PC-9 (cell line): ENCODE results near the gene TNS1. TPM values are rescaled to one million over a fixed set of nuclear protein-coding genes. Genes with fewer than 3 reads are reported as not detected.

Experiments used
- BruUV-seq: library from RNA; stranded (reverse); fragments of 400-500 nt; replicated peaks from 2 replicates; lab custom pipeline; 2021; lab: Mats Ljungman, UMichigan
- CTCF ChIA-PET: fragments of 300-600 bp; sonication (Branson Sonifier 250); formaldehyde crosslinking; loops from one replicate; lab custom pipeline; 2022; ENCODE audit warnings: antibody characterized with exemption; lab: Charles Lee
- POLR2A ChIA-PET: fragments of 300-600 bp; sonication (Branson Sonifier 250); formaldehyde crosslinking; loops from one replicate; lab custom pipeline; 2022; ENCODE audit warnings: antibody characterized with exemption; ENCODE audit not compliant: unreplicated experiment; lab: Charles Lee
- DNase-seq, 2 experiments: peaks; one replicate each; pipeline versions ENCODE4 v3.0.0 to v3.0.0-alpha.2; 2015 to 2022; ENCODE audit warnings: mixed read lengths in 1 of 2
- H2AFZ ChIP-seq: fragments of 200-600 bp; sonication (generic); 2 replicates; pipeline ENCODE4 v1.8.1; 2017; ENCODE audit warnings: antibody characterized with exemption
- H3F3A ChIP-seq: fragments of 200-600 bp; sonication (generic); 2 replicates; pipeline ENCODE4 v1.8.1; 2017; ENCODE audit warnings: antibody characterized with exemption, mild to moderate bottlenecking, low read depth; ENCODE audit not compliant: insufficient read depth
- H3K27ac ChIP-seq: fragments of 200-600 bp; sonication (generic); 2 replicates; pipeline ENCODE4 v1.6.1; 2016; ENCODE audit warnings: mixed run types
- H3K27me3 ChIP-seq: fragments of 200-600 bp; sonication (generic); 2 replicates; pipeline ENCODE4 v1.6.1; 2016; ENCODE audit warnings: low read depth, mixed run types; ENCODE audit not compliant: insufficient read depth
- H3K36me3 ChIP-seq: fragments of 200-600 bp; sonication (generic); 2 replicates; pipeline ENCODE4 v1.6.1; 2016; ENCODE audit warnings: low read depth, mixed run types
- H3K4me1 ChIP-seq: fragments of 200-600 bp; sonication (generic); replicated peaks from 2 replicates; pipeline ENCODE4 v1.6.1; 2016; ENCODE audit warnings: mixed run types; ENCODE audit not compliant: insufficient read depth
- H3K4me2 ChIP-seq: fragments of 200-600 bp; sonication (generic); 2 replicates; pipeline ENCODE4 v1.6.1; 2017; ENCODE audit warnings: mixed run types
- H3K4me3 ChIP-seq: fragments of 200-600 bp; sonication (generic); 2 replicates; pipeline ENCODE4 v1.6.1; 2016; ENCODE audit warnings: mixed run types
- H3K79me2 ChIP-seq: fragments of 200-600 bp; sonication (generic); 2 replicates; pipeline ENCODE4 v1.6.1; 2017; ENCODE audit warnings: low read depth, mixed run types
- H3K9me2 ChIP-seq: fragments of 200-600 bp; sonication (generic); 2 replicates; pipeline ENCODE4 v1.8.1; 2017; ENCODE audit warnings: mild to moderate bottlenecking; ENCODE audit not compliant: insufficient read depth
- H3K9me3 ChIP-seq: fragments of 200-600 bp; sonication (generic); 2 replicates; pipeline ENCODE4 v1.8.1; 2016; ENCODE audit warnings: low read depth; ENCODE audit not compliant: insufficient read depth
- H4K20me1 ChIP-seq: fragments of 200-600 bp; sonication (generic); 2 replicates; pipeline ENCODE4 v1.8.1; 2017; ENCODE audit not compliant: insufficient read depth
- CTCF ChIP-seq: fragments of 200-600 bp; sonication (generic); conservative IDR thresholded peaks from 2 replicates; pipeline ENCODE4 v1.6.1; 2017; ENCODE audit warnings: mixed run types, antibody characterized with exemption, mild to moderate bottlenecking, moderate library complexity
- EZH2 ChIP-seq: fragments of 200-600 bp; sonication (generic); IDR thresholded peaks from 2 replicates; pipeline ENCODE4 v1.8.0; 2017; ENCODE audit warnings: antibody characterized with exemption, low read depth
- intact Hi-C: fragments of 100-400 bp; cut with micrococcal nuclease; formaldehyde crosslinking; loops from one replicate; pipeline ENCODE4 v1.10.0; 2022; ENCODE audit not compliant: unreplicated experiment
- total RNA-seq: library from RNA; stranded (reverse); gene quantifications from 2 replicates; pipeline ENCODE4 v1.2.3, GENCODE V29; 2021

TNS1 gene
- total RNA-seq, 1 experiment from 2014 or later: 5.5 TPM

- H3K27me3 ChIP-seq: no peaks in the 10 kb centered on the region; the same call in 1 of the 2 replicates
- no peak overlapping the region for H2AFZ ChIP-seq
- H3K9me2 ChIP-seq: no peaks in the 10 kb centered on the region
- no peaks in the 10 kb centered on the region for H3K9me3 ChIP-seq
- no peak overlapping the region for H3K4me2 ChIP-seq
- H3K79me2 ChIP-seq: no peaks in the 10 kb centered on the region
- ChIA-PET CTCF (interaction anchor here (0.6 kb wide), 1 partner anchor 68 kb away, joined by 4 read pairs; the partner anchor contains the start of gene RUFY4), POLR2A (no interaction called here)
- no peaks in the 10 kb centered on the region for H3K36me3 ChIP-seq
- H4K20me1 ChIP-seq: no peaks in the 10 kb centered on the region
- H3K4me3 ChIP-seq: no peak overlapping the region
- intact Hi-C loops: no loop called here
- DNase-seq: no peak
- H3K4me1 ChIP-seq: no peaks in the 10 kb centered on the region
- no TSS peak for BruUV-seq
- H3K27ac ChIP-seq: no peak overlapping the region
- no peaks in the 10 kb centered on the region for H3F3A ChIP-seq
- TF ChIP-seq CTCF (no peak), EZH2 (no peak)
Measured at GRCh38 chr2:218001629-218002028, 1.2 kb downstream of the TNS1 start.

- TF ChIP-seq CTCF: no peak
- TF ChIP-seq EZH2: no peak
- Histone ChIP-seq H3K36me3 (no peaks in the 10 kb centered on the region), H3K4me1 (0 out of 2 replicates have a peak, but pooled peaks cover 4% of the 10 kb centered on the region), H3K79me2 (no peaks in the 10 kb centered on the region), H2AFZ (no peak overlapping the region), H4K20me1 (no peaks in the 10 kb centered on the region), H3F3A (no peaks in the 10 kb centered on the region), H3K4me2 (no peak overlapping the region), H3K9me3 (no peaks in the 10 kb centered on the region), H3K27me3 (no peaks in the 10 kb centered on the region; the same call in 1 of the 2 replicates), H3K27ac (no peak overlapping the region), H3K4me3 (no peak overlapping the region), H3K9me2 (no peaks in the 10 kb centered on the region)
- CTCF ChIA-PET: no interaction called here
- BruUV-seq: no TSS peak
- no peak for DNase-seq
- intact Hi-C loops: no loop called here
- POLR2A ChIA-PET: no interaction called here
Measured at GRCh38 chr2:218000136-218000535, 2.7 kb downstream of the TNS1 start.

GRCh38 chr2:217999595-217999959, 3.2 kb downstream of the TNS1 start:
- ChIA-PET POLR2A (no interaction called here), CTCF (no interaction called here)
- H2AFZ ChIP-seq: no peak overlapping the region
- H3K4me3 ChIP-seq: no peak overlapping the region
- no peaks in the 10 kb centered on the region for H3F3A ChIP-seq
- no peak overlapping the region for H3K27ac ChIP-seq
- no TSS peak for BruUV-seq
- TF ChIP-seq EZH2 (no peak), CTCF (no peak)
- H4K20me1 ChIP-seq: no peaks in the 10 kb centered on the region
- no peaks in the 10 kb centered on the region for H3K9me2 ChIP-seq
- H3K4me1 ChIP-seq: 0 out of 2 replicates have a peak, but pooled peaks cover 4% of the 10 kb centered on the region
- no peaks in the 10 kb centered on the region; the same call in 1 of the 2 replicates for H3K27me3 ChIP-seq
- H3K79me2 ChIP-seq: no peaks in the 10 kb centered on the region
- intact Hi-C loops: no loop called here
- no peak for DNase-seq
- H3K9me3 ChIP-seq: no peaks in the 10 kb centered on the region
- H3K36me3 ChIP-seq: no peaks in the 10 kb centered on the region
- no peak overlapping the region for H3K4me2 ChIP-seq
